Epithelial cell of alveolus of lung (primary cell): ENCODE measurements around the gene GTF3C4. TPM values are rescaled to one million over a fixed set of nuclear protein-coding genes. Genes with fewer than 3 reads are reported as not detected.

Experiments used
- total RNA-seq: library from RNA; depleted of rRNA; stranded (reverse); fragments of >200 nt; gene quantifications from 2 replicates; pipeline ENCODE4 v1.2.1, GENCODE V29; 2015

The GTF3C4 gene
- 11.4 and 16.4 TPM in 2 replicates for total RNA-seq

GRCh38 chr9:132670457-132671391 lies at the start of gene GTF3C4:
Gene GTF3C4 (plus strand): TSS chr9:132670464. CDS start chr9:132670599, 135 bp downstream.

GRCh38 chr9:132669698-132670456 lies 387 bp upstream of the GTF3C4 start, which contains the start of gene DDX31:
Gene DDX31 (minus strand): TSS chr9:132669983. CDS start chr9:132669934, 49 bp downstream.

Other genes starting within 250 kb of the GTF3C4 start
- not detected in 2 replicates for gene BARHL1, start 87.9 kb upstream of the GTF3C4 start, total RNA-seq
- gene DDX31, start 481 bp upstream of the GTF3C4 start, total RNA-seq = 6.3 and 10.7 TPM in 2 replicates
- 0.13 and 0.88 TPM in 2 replicates for gene AK8, start 207.8 kb downstream of the GTF3C4 start, total RNA-seq
- 3.2 and 14.8 TPM in 2 replicates for gene SPACA9, start 208.4 kb downstream of the GTF3C4 start, total RNA-seq